ENCODE data around the gene LPIN1. TPM values are rescaled to one million over a fixed set of nuclear protein-coding genes. Genes with fewer than 3 reads are reported as not detected.
A peak's percentile ranks its signal among the peaks of the same experiment; 100 is the strongest.

Gene LPIN1
- total and polyA plus RNA-seq, 4 donors, result 10.1 to 27.4 (median 13.4) TPM

DNA sequence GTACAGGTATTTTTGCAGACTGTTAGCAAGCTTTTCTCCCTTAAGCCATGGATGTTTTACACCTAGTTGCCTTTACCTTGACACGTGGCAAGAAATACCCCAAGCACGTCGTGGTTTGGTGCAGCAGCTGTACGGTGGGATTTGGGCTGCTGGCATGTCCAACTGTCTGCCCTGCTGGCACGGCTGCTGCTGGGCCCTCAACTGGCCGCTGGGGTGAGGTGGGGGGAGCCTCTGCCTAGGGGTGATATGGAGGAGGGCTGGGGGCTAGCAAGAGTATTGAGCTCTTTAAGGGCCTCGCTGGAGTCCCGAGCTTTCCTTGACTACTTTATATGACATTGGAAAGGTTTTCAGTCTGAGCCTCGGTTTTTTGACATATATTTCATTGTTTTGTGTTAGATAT, 41.6 kb downstream of the LPIN1 start:
- TF ChIP-seq RAD21 (IDR thresholded peaks at IDR 0.05) (no peak), SP1 (IDR thresholded peaks at IDR 0.05) (no peak), YY1 (IDR thresholded peaks at IDR 0.05) (no peak), FOXA1 (IDR thresholded peaks at IDR 0.05) (no peak), GABPA (IDR thresholded peaks at IDR 0.05 in 1 of 2, conservative IDR thresholded peaks at IDR 0.05 in 1 of 2) (no peak), HNF4G (IDR thresholded peaks at IDR 0.05) (no peak), TAF1 (conservative IDR thresholded peaks at IDR 0.05) (no peak), RXRA (IDR thresholded peaks at IDR 0.05) (no peak)
- TF ChIP-seq, protein P1, sequence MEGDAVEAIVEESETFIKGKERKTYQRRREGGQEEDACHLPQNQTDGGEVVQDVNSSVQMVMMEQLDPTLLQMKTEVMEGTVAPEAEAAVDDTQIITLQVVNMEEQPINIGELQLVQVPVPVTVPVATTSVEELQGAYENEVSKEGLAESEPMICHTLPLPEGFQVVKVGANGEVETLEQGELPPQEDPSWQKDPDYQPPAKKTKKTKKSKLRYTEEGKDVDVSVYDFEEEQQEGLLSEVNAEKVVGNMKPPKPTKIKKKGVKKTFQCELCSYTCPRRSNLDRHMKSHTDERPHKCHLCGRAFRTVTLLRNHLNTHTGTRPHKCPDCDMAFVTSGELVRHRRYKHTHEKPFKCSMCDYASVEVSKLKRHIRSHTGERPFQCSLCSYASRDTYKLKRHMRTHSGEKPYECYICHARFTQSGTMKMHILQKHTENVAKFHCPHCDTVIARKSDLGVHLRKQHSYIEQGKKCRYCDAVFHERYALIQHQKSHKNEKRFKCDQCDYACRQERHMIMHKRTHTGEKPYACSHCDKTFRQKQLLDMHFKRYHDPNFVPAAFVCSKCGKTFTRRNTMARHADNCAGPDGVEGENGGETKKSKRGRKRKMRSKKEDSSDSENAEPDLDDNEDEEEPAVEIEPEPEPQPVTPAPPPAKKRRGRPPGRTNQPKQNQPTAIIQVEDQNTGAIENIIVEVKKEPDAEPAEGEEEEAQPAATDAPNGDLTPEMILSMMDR (IDR thresholded peaks at IDR 0.05; ENCODE audit: low read depth, low read length, missing input control), result no peak
- WGBS, result 95% methylated on average over 9 of the region's 9 CpGs
- Histone ChIP-seq H3K27ac (ENCODE audit: low read depth in 1 of 2, low read length in 2 of 2) (no peak overlapping the region), H3K36me3 (ENCODE audit: control insufficient read depth in 4 of 4, insufficient read depth in 3 of 4, low read depth in 1 of 4, low read length in 3 of 4) (peaks cover 26 to 85% (median 67%) of the 10 kb centered on the region in 4 donors), H3K4me1 (ENCODE audit: control insufficient read depth in 4 of 4, insufficient read depth in 4 of 4, low read length in 3 of 4) (no peaks in the 10 kb centered on the region), H3K4me3 (ENCODE audit: low read depth in 1 of 3, low read length in 3 of 3) (no peak overlapping the region), H3K9me3 (ENCODE audit: control insufficient read depth in 4 of 4, low read length in 3 of 4) (no peaks in the 10 kb centered on the region), H3K9ac (ENCODE audit: low read depth in 1 of 2, low read length in 2 of 2) (no peak overlapping the region), H3K27me3 (ENCODE audit: control insufficient read depth in 4 of 4, insufficient read depth in 4 of 4, low read length in 3 of 4) (no peaks in the 10 kb centered on the region)
- peak; percentile 27 for DNase-seq (ENCODE audit: low spot score)

DNA sequence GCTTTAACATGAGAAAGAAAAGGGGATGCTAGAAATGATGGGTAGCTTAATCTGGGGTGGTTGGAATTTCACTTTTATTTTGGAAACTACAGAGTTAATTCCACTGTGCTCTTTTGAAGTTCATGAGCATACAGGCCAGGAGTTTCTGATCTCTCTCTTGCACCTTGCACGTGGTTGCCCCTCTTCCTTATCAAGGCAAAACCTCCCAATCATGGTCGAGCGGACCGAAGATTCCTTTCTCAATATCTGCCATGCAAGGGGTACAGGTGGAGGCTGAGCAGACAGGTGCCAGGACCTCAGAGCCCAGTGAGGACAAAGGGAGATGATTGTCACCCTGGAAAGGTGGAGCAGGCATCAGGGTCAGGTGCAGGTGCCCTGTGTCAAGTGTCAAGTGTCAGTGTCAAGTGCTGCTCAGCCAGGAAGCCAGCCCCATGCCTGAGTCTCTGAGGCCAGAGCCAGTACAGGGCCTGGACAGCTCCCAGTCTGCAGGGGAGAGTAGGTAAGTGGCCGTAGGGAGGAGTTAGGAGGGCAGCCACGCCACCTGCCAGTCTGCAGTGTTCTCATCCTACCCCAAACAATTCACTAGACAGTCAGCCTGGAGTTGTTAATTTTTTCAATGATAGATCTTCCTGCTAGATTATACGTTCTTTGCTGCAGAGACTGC, 42.2 kb downstream of the LPIN1 start:
- no peak overlapping the region for H3K4me3 ChIP-seq (ENCODE audit: low read depth in 1 of 3, low read length in 3 of 3)
- H3K36me3 ChIP-seq (ENCODE audit: control insufficient read depth in 4 of 4, insufficient read depth in 3 of 4, low read depth in 1 of 4, low read length in 3 of 4), result peaks cover 24 to 86% (median 66%) of the 10 kb centered on the region in 4 donors
- WGBS, result 92% methylated on average over 7 of the region's 7 CpGs
- H3K4me1 ChIP-seq (ENCODE audit: control insufficient read depth in 4 of 4, insufficient read depth in 4 of 4, low read length in 3 of 4), result no peaks in the 10 kb centered on the region
- no peak for DNase-seq (ENCODE audit: low spot score)
- H3K9me3 ChIP-seq (ENCODE audit: control insufficient read depth in 4 of 4, low read length in 3 of 4), result no peaks in the 10 kb centered on the region
- TF ChIP-seq GABPA (IDR thresholded peaks at IDR 0.05 in 1 of 2, conservative IDR thresholded peaks at IDR 0.05 in 1 of 2) (no peak), FOXA2 (IDR thresholded peaks at IDR 0.05) (no peak)
- TF ChIP-seq, protein P1 (IDR thresholded peaks at IDR 0.05; ENCODE audit: low read depth, low read length, missing input control), result no peak
- no peak overlapping the region for H3K9ac ChIP-seq (ENCODE audit: low read depth in 1 of 2, low read length in 2 of 2)
- no peak overlapping the region for H3K27ac ChIP-seq (ENCODE audit: low read depth in 1 of 2, low read length in 2 of 2)
- no peaks in the 10 kb centered on the region for H3K27me3 ChIP-seq (ENCODE audit: control insufficient read depth in 4 of 4, insufficient read depth in 4 of 4, low read length in 3 of 4)

DNA sequence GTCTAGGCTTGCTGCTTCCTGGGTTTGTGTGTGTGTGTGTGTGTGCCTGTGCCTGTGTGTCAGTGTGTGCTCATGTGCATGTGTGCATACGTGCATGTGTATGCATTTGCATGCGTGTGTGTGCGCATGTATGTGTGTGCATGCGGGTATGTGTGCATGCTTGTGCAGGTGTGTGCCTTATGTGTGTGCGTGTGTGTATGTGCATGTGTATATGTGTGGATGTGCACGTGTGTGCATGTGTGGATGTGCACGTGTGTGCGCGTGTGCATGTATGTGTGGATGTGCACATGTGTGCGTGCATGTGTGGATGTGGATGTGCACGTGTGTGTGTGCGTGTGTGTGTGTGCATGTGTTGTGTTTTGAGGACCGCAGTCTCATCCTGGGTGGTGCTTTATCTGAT, 42.8 kb downstream of the LPIN1 start:
- no peak overlapping the region for H3K4me3 ChIP-seq (ENCODE audit: low read depth in 1 of 3, low read length in 3 of 3)
- no peaks in the 10 kb centered on the region for H3K9me3 ChIP-seq (ENCODE audit: control insufficient read depth in 4 of 4, low read length in 3 of 4)
- H3K27ac ChIP-seq (ENCODE audit: low read depth in 1 of 2, low read length in 2 of 2), result no peak overlapping the region
- DNase-seq (ENCODE audit: low spot score), result no peak
- H3K27me3 ChIP-seq (ENCODE audit: control insufficient read depth in 4 of 4, insufficient read depth in 4 of 4, low read length in 3 of 4), result no peaks in the 10 kb centered on the region
- no peak overlapping the region for H3K9ac ChIP-seq (ENCODE audit: low read depth in 1 of 2, low read length in 2 of 2)
- peaks cover 23 to 87% (median 70%) of the 10 kb centered on the region in 4 donors for H3K36me3 ChIP-seq (ENCODE audit: control insufficient read depth in 4 of 4, insufficient read depth in 3 of 4, low read depth in 1 of 4, low read length in 3 of 4)
- TF ChIP-seq HNF4A (conservative IDR thresholded peaks at IDR 0.05), result no peak
- H3K4me1 ChIP-seq (ENCODE audit: control insufficient read depth in 4 of 4, insufficient read depth in 4 of 4, low read length in 3 of 4), result no peaks in the 10 kb centered on the region
- WGBS, result 98% methylated on average over 13 of the region's 13 CpGs

Data from liver (tissue), 9 donors.